Osteocyte (in vitro differentiated cells): ENCODE data around the gene PKD2. TPM values are rescaled to one million over a fixed set of nuclear protein-coding genes. Genes with fewer than 3 reads are reported as not detected.

Experiments used
- DNase-seq: peaks from one replicate; pipeline ENCODE4 v3.0.0; 2021; ENCODE audit warnings: mixed read lengths; ENCODE audit not compliant: unreplicated experiment; ENCODE audit errors: extremely low spot score
- H3K27ac Mint-ChIP-seq: one replicate; pipeline ENCODE4 v1.8.0; 2021; ENCODE audit warnings: mild to moderate bottlenecking, mixed read lengths; ENCODE audit not compliant: unreplicated experiment
- H3K27me3 Mint-ChIP-seq: one replicate; pipeline ENCODE4 v1.8.0; 2021; ENCODE audit warnings: mixed read lengths; ENCODE audit not compliant: unreplicated experiment
- H3K36me3 Mint-ChIP-seq: one replicate; pipeline ENCODE4 v1.8.0; 2021; ENCODE audit warnings: mixed read lengths; ENCODE audit not compliant: unreplicated experiment
- H3K4me1 Mint-ChIP-seq: one replicate; pipeline ENCODE4 v1.8.0; 2021; ENCODE audit warnings: mixed read lengths; ENCODE audit not compliant: unreplicated experiment
- H3K4me3 Mint-ChIP-seq: one replicate; pipeline ENCODE4 v1.8.0; 2021; ENCODE audit warnings: mild to moderate bottlenecking, moderate library complexity, mixed read lengths; ENCODE audit not compliant: unreplicated experiment
- H3K9me3 Mint-ChIP-seq: one replicate; pipeline ENCODE4 v1.8.0; 2021; ENCODE audit warnings: mixed read lengths; ENCODE audit not compliant: unreplicated experiment
- CTCF ChIP-seq: fragments of 200-600 bp; sonication (generic); IDR thresholded peaks from 2 replicates; pipeline ENCODE4 v1.5.0; 2021; ENCODE audit warnings: antibody characterized with exemption, mild to moderate bottlenecking, moderate library complexity
- long read RNA-seq: library from polyadenylated mRNA; unstranded; transcript quantifications from one replicate; pipeline ENCODE4 v2.0.0, GENCODE V29; 2021
- total RNA-seq: library from RNA; stranded (reverse); gene quantifications from 2 replicates; pipeline ENCODE4 v1.2.1, GENCODE V29; 2021

PKD2 gene
- 54.2 and 54.7 TPM in 2 replicates for total RNA-seq
- long read RNA-seq, partial matches to known transcripts, result 21 of 26 reads
- long read RNA-seq, other reads (novel, unspliced or antisense), result 4 of 26 reads

DNA sequence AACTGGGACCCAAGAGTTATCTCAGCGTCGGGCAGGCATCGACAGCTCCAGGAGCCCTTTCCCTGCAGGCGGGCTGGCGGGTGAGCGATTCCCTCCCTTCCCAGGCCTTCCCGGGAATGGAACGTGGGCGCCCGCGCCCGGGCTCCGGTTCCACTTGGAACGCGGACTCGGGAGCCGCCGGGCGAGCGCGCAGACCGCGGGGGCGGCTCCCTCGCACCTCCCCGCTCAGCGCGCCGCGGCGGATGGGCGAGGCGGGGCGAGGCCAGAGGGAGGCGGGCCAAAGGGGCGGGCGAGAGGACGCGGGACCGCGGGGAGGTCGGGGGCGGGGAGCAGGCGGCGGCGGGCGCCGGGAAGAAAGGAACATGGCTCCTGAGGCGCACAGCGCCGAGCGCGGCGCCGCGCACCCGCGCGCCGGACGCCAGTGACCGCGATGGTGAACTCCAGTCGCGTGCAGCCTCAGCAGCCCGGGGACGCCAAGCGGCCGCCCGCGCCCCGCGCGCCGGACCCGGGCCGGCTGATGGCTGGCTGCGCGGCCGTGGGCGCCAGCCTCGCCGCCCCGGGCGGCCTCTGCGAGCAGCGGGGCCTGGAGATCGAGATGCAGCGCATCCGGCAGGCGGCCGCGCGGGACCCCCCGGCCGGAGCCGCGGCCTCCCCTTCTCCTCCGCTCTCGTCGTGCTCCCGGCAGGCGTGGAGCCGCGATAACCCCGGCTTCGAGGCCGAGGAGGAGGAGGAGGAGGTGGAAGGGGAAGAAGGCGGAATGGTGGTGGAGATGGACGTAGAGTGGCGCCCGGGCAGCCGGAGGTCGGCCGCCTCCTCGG is at the start of gene PKD2:
PKD2 (plus strand) TSS at position 332 of the 818 bp plus-strand sequence; CDS start at position 431, 99 bp downstream.
- Mint-ChIP-seq H3K4me3 (peak within 1 kb of the TSS; percentile 79), H3K27me3 (no peaks in the 10 kb centered on the region), H3K36me3 (no peaks in the 10 kb centered on the region), H3K9me3 (no peaks in the 10 kb centered on the region), H3K27ac (peak within 1 kb of the TSS; percentile 77), H3K4me1 (peaks cover 60% of the 10 kb centered on the region)
- TF ChIP-seq CTCF, result no peak
- peak; percentile 93 for DNase-seq

DNA sequence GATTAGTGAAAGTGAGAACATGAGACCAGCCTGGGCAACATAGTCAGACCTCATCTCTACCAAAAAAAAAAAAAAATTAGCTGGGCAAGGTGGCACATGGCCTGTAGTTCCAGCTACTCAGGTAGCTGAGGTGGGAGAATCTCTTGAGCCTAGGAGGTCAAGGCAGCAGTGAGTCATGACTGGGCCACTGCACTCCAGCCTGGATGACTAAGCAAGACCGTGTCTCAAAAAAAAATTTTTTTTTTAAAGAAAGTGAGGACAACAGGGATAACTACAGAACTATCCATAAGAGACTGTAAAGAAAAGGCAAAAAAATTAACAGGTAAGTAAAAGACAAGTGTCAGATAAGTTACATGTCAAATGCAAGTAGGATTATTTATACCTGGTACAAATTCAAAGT is 45.4 kb upstream of the PKD2 start:
- Mint-ChIP-seq H3K4me3 (no peak overlapping the region), H3K9me3 (no peaks in the 10 kb centered on the region), H3K4me1 (no peaks in the 10 kb centered on the region), H3K27ac (no peak overlapping the region), H3K27me3 (no peaks in the 10 kb centered on the region), H3K36me3 (no peaks in the 10 kb centered on the region)
- TF ChIP-seq CTCF, result no peak
- no peak for DNase-seq

GRCh38 chr4:87962398-87963146 is 44.9 kb upstream of the PKD2 start:
- H3K9me3 Mint-ChIP-seq, result no peaks in the 10 kb centered on the region
- no peak overlapping the region for H3K27ac Mint-ChIP-seq
- H3K27me3 Mint-ChIP-seq, result no peaks in the 10 kb centered on the region
- no peaks in the 10 kb centered on the region for H3K4me1 Mint-ChIP-seq
- TF ChIP-seq CTCF, result no peak
- H3K4me3 Mint-ChIP-seq, result no peak overlapping the region
- no peak for DNase-seq
- no peaks in the 10 kb centered on the region for H3K36me3 Mint-ChIP-seq

DNA sequence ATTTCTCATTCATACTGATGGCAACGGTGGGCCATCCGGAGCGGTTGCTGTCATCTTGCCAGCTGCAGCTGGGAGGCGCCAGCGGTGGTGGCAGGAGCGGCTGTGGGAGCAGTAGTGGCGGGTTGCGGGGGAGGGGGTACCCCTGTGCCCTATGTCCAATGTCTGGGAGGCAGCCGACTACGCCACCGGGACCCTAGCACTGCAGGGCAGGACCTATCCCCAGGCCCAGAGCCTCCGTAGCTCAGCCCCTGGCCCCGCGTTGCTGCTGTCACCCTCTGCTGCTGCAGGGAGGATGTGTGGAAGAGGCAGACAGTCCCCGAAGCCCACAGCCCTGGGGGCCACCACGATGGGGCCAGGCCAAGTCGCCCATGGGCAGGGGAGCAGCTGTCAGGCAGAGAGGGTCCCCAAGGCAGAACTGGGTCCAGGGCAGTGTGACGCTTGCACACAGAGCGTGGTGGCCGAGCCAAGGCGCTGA is 41.9 kb upstream of the PKD2 start:
- H3K4me3 Mint-ChIP-seq, result no peak overlapping the region
- H3K4me1 Mint-ChIP-seq, result no peaks in the 10 kb centered on the region
- peaks cover 9% of the 10 kb centered on the region for H3K27me3 Mint-ChIP-seq
- no peaks in the 10 kb centered on the region for H3K9me3 Mint-ChIP-seq
- no peaks in the 10 kb centered on the region for H3K36me3 Mint-ChIP-seq
- no peak overlapping the region for H3K27ac Mint-ChIP-seq
- DNase-seq, result no peak
- no peak for TF ChIP-seq CTCF

DNA sequence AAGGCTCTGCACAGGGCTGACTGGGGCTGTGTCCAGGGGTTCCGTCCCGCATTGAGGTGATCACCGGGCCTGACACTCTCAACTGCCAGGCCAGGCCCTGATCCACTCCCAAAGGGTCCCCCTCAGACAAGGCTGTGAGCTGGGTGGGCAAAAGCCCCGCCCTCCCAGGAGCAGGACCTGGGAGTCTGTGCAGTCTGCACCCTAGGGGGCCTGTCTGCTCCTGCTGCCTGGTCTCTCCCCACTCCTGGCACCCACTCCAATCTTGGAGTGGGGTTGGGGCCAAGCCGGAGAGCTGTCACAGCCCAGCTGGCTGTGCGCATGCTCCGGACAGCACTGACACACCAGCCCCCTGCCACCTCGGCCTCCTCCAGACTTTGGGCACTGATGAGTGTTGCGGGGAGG is 41.3 kb upstream of the PKD2 start:
- H3K9me3 Mint-ChIP-seq, result no peaks in the 10 kb centered on the region
- peaks cover 9% of the 10 kb centered on the region for H3K27me3 Mint-ChIP-seq
- no peak overlapping the region for H3K27ac Mint-ChIP-seq
- no peak for TF ChIP-seq CTCF
- no peaks in the 10 kb centered on the region for H3K4me1 Mint-ChIP-seq
- DNase-seq, result no peak
- H3K36me3 Mint-ChIP-seq, result no peaks in the 10 kb centered on the region
- H3K4me3 Mint-ChIP-seq, result no peak overlapping the region
